ENCODE measurements around the gene TSPAN14. TPM values are rescaled to one million over a fixed set of nuclear protein-coding genes. Genes with fewer than 3 reads are reported as not detected.
"Not testable (repeated sequence)": the region's sequence is repeated elsewhere in the genome, so short reads cannot be mapped to it uniquely, and the experiment has no call there.

The TSPAN14 gene
- polyA plus RNA-seq, 4 donors = 7.4 to 69.4 (median 32.4) TPM

DNA sequence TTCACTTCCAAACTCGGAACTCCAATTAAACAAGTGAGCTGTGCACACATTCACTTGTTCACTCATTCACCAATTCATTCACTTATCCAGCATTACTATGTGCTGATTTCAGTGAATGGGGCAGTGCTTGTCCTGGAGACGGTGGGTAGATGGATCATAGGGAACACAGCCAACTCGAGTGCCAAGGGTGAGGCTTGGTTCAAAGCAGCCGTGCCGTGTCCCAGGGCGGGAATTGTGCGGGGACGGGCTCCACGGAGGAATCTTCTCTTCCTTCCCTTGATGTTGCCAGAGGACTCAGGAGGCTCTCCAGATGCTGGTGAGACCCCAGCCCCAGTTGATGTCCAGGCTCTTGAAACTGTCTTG, 86.5 kb downstream of the TSPAN14 start:
- Histone ChIP-seq H3K4me3 (ENCODE audit: low read depth in 1 of 3, low read length in 3 of 3) (peak overlapping the region in 1 of 3 donors; percentile 23), H3K4me1 (ENCODE audit: control insufficient read depth in 3 of 3, insufficient read depth in 2 of 3, low read depth in 1 of 3, low read length in 2 of 3) (peaks cover 0 to 2% (median 0%) of the 10 kb centered on the region in 3 donors), H3K9me3 (ENCODE audit: control insufficient read depth in 2 of 2, insufficient read depth in 1 of 2, low read depth in 1 of 2, low read length in 1 of 2) (no peaks in the 10 kb centered on the region), H3K36me3 (ENCODE audit: control insufficient read depth in 3 of 3, insufficient read depth in 2 of 3, low read depth in 1 of 3, low read length in 3 of 3) (no peaks in the 10 kb centered on the region), H3K27me3 (ENCODE audit: control insufficient read depth in 3 of 3, insufficient read depth in 3 of 3, low read length in 3 of 3) (no peaks in the 10 kb centered on the region), H3K27ac (ENCODE audit: low read depth in 1 of 3, low read length in 2 of 3) (peak overlapping the region in 1 of 3 donors; percentile 2)
- DNase-seq = no peak
- WGBS, 3 donors = 10 to 53% (median 35%) methylated on average over 9 of the region's 9 CpGs
- no peak for FAIRE-seq

DNA sequence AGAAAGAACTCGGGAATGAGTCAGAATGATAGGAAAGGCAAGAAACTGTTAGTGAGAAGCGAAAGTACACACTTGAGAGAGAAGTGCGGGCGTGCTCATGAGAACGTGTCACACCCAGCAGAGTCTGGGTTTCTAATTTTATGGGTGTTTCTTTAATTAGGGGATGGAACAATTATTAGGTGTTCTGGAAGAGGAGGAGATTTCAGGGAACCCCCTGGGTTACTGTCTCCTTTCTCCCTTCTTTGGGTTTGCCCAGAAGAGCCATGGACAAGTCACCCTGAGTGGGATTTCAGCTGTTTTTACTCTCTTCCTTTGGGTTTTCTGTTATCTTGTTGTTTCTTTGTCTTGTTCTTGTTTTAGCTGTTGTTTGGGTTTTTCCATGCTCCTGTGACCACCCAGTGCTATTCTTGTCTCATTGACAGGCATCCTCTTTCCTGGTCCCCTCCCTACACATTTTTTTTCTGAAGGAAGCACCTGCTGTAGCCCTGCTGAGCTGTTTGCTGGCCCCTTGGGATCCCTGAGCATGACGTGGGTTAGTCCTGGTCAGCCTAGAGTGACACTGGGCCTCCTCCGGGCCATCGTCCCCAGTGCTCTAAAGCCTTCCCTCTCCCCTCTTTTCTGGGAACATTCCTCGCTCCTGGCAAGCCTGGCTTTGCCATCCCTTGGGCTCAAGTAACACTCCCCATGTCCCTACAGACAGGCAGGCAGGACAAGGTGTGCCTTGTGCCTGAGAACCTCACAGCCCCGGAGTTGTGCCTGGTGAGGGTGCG, 87.1 kb downstream of the TSPAN14 start:
- 26 to 53% (median 48%) methylated on average over 11 of the region's 11 CpGs for WGBS, 3 donors
- Histone ChIP-seq H3K9me3 (ENCODE audit: control insufficient read depth in 2 of 2, insufficient read depth in 1 of 2, low read depth in 1 of 2, low read length in 1 of 2) (no peaks in the 10 kb centered on the region), H3K4me3 (ENCODE audit: low read depth in 1 of 3, low read length in 3 of 3) (peak overlapping the region in 1 of 3 donors; percentile 23), H3K4me1 (ENCODE audit: control insufficient read depth in 3 of 3, insufficient read depth in 2 of 3, low read depth in 1 of 3, low read length in 2 of 3) (no peaks in the 10 kb centered on the region), H3K36me3 (ENCODE audit: control insufficient read depth in 3 of 3, insufficient read depth in 2 of 3, low read depth in 1 of 3, low read length in 3 of 3) (no peaks in the 10 kb centered on the region), H3K27me3 (ENCODE audit: control insufficient read depth in 3 of 3, insufficient read depth in 3 of 3, low read length in 3 of 3) (no peaks in the 10 kb centered on the region), H3K27ac (ENCODE audit: low read depth in 1 of 3, low read length in 2 of 3) (peak overlapping the region in 1 of 3 donors; percentile 2)
- FAIRE-seq = no peak
- peak in 1 of 2 donors; percentile 47 for DNase-seq

DNA sequence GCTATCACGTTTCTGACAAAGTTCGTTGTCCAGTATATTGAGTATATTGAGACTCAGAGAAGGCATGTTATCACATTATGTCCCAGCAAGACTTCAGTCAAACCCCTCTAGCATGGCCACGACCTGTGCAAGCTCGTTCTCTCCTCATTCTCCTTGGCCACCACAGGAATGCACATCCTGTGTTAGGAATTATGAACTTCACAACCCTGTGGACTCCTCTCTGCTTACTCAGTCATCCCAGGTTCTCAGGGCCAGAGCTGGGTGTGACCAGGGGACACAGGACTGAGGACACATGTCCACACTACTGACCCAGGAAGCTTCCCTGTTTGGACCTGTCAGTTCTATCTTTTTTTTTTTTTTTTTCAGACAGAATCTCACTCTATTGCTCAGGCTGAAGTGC, 87.9 kb downstream of the TSPAN14 start:
- Histone ChIP-seq H3K27ac (ENCODE audit: low read depth in 1 of 3, low read length in 2 of 3) (no peak overlapping the region), H3K9me3 (ENCODE audit: control insufficient read depth in 2 of 2, insufficient read depth in 1 of 2, low read depth in 1 of 2, low read length in 1 of 2) (no peaks in the 10 kb centered on the region), H3K4me3 (ENCODE audit: low read depth in 1 of 3, low read length in 3 of 3) (no peak overlapping the region), H3K27me3 (ENCODE audit: control insufficient read depth in 3 of 3, insufficient read depth in 3 of 3, low read length in 3 of 3) (no peaks in the 10 kb centered on the region), H3K36me3 (ENCODE audit: control insufficient read depth in 3 of 3, insufficient read depth in 2 of 3, low read depth in 1 of 3, low read length in 3 of 3) (no peaks in the 10 kb centered on the region), H3K4me1 (ENCODE audit: control insufficient read depth in 3 of 3, insufficient read depth in 2 of 3, low read depth in 1 of 3, low read length in 2 of 3) (no peaks in the 10 kb centered on the region)
- WGBS, 3 donors = 78 to 91% (median 80%) methylated on average over 4 of the region's 4 CpGs
- DNase-seq (no peak), FAIRE-seq (no peak)

DNA sequence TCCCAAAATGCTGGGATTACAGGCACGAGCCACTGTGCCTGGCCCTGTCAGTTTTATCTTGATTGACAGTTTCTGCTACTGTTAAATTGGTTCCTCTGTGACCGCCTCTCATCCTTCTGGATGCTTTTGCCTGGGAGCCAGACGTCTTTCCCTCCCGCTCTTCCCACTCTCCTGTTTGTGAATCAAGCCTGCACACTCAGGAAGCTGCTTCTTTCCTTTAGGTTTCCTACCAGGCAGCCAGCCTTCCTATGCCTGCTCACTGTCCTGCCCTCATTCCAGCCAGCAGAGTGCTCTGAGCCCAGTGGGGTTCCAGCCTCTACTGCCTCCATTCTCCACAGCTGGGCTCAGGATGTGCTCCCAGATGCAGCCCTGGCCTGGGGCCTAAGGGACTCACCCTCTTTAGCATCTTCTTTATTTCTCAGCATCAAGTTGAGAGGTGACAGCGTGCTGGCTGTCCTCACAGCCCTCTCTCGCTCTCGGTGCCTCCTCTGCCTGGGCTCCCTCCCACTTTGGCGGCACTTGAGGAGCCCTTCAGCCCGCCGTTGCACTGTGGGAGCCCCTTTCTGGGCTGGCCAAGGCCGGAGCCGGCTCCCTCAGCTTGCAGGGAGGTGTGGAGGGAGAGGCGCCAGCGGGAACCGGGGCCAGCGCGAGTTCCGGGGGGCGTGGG, 88.7 kb downstream of the TSPAN14 start:
- no peaks in the 10 kb centered on the region for H3K27me3 ChIP-seq (ENCODE audit: control insufficient read depth in 3 of 3, insufficient read depth in 3 of 3, low read length in 3 of 3)
- 86 to 97% (median 94%) methylated on average over 13 to 19 of the region's 19 CpGs for WGBS, 3 donors
- no peaks in the 10 kb centered on the region for H3K4me1 ChIP-seq (ENCODE audit: control insufficient read depth in 3 of 3, insufficient read depth in 2 of 3, low read depth in 1 of 3, low read length in 2 of 3)
- H3K4me3 ChIP-seq (ENCODE audit: low read depth in 1 of 3, low read length in 3 of 3) = no peak overlapping the region
- no peaks in the 10 kb centered on the region for H3K9me3 ChIP-seq (ENCODE audit: control insufficient read depth in 2 of 2, insufficient read depth in 1 of 2, low read depth in 1 of 2, low read length in 1 of 2)
- DNase-seq (no peak), FAIRE-seq (no peak)
- H3K36me3 ChIP-seq (ENCODE audit: control insufficient read depth in 3 of 3, insufficient read depth in 2 of 3, low read depth in 1 of 3, low read length in 3 of 3) = no peaks in the 10 kb centered on the region
- H3K27ac ChIP-seq (ENCODE audit: low read depth in 1 of 3, low read length in 2 of 3) = no peak overlapping the region

DNA sequence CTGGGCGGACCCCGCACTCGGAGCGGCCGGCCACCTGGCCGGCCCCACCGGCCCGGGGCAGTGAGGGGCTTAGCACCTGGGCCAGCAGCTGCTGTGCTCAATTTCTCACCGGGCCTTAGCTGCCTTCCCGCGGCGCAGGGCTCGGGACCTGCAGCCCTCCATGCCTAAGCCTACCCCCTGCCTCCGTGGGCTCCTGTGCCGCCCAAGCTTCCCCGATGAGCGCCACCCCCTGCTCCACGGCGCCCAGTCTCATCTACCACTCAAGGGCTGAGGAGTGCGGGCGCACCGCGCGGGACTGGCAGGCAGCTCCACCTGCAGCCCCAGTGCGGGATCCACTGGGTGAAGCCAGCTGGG, 89.2 kb downstream of the TSPAN14 start:
- DNase-seq; FAIRE-seq; H3K27ac ChIP-seq (ENCODE audit: low read depth in 1 of 3, low read length in 2 of 3); H3K9me3 ChIP-seq (ENCODE audit: control insufficient read depth in 2 of 2, insufficient read depth in 1 of 2, low read depth in 1 of 2, low read length in 1 of 2); H3K4me3 ChIP-seq (ENCODE audit: low read depth in 1 of 3, low read length in 3 of 3); H3K4me1 ChIP-seq (ENCODE audit: control insufficient read depth in 3 of 3, insufficient read depth in 2 of 3, low read depth in 1 of 3, low read length in 2 of 3); H3K27me3 ChIP-seq (ENCODE audit: control insufficient read depth in 3 of 3, insufficient read depth in 3 of 3, low read length in 3 of 3); H3K36me3 ChIP-seq (ENCODE audit: control insufficient read depth in 3 of 3, insufficient read depth in 2 of 3, low read depth in 1 of 3, low read length in 3 of 3): not testable (repeated sequence)
- WGBS, 3 donors = 94 to 98% (median 97%) methylated on average over 14 to 25 of the region's 25 CpGs

DNA sequence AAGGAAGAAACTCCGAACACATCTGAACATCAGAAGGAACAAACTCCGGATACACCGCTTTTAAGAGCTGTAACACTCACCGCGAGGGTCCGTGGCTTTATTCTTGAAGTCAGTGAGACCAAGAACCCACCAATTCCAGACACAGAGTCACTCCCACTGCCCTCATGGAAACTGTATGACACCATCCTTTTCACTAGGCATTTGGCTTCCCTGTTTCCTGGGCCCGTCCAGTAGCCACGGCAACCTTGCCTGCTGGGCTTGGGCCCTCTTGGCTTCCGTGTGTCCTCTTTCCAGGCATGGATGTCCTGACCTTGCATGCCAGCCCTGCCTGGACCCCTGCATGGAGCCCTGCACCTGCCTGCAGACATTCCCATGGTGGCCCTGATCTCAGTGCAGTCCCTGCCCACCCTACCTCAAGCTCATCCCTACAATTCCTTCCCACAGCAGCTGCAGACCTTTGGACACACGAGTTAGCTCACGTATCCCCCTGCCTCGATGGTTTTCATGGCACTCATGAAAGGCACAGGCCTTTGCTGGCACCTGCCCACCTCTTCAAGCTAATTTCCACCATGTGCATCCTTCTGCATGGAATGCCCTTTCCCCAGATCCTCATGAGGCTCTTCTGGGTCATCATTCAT, 90.3 kb downstream of the TSPAN14 start:
- FAIRE-seq = no peak
- Histone ChIP-seq H3K4me1 (ENCODE audit: control insufficient read depth in 3 of 3, insufficient read depth in 2 of 3, low read depth in 1 of 3, low read length in 2 of 3) (no peaks in the 10 kb centered on the region), H3K27ac (ENCODE audit: low read depth in 1 of 3, low read length in 2 of 3) (no peak overlapping the region), H3K27me3 (ENCODE audit: control insufficient read depth in 3 of 3, insufficient read depth in 3 of 3, low read length in 3 of 3) (peaks cover 0 to 2% (median 0%) of the 10 kb centered on the region in 3 donors), H3K9me3 (ENCODE audit: control insufficient read depth in 2 of 2, insufficient read depth in 1 of 2, low read depth in 1 of 2, low read length in 1 of 2) (no peaks in the 10 kb centered on the region), H3K36me3 (ENCODE audit: control insufficient read depth in 3 of 3, insufficient read depth in 2 of 3, low read depth in 1 of 3, low read length in 3 of 3) (no peaks in the 10 kb centered on the region), H3K4me3 (ENCODE audit: low read depth in 1 of 3, low read length in 3 of 3) (no peak overlapping the region)
- WGBS, 3 donors = 91 to 95% (median 94%) methylated on average over 12 of the region's 12 CpGs
- no peak for DNase-seq

DNA sequence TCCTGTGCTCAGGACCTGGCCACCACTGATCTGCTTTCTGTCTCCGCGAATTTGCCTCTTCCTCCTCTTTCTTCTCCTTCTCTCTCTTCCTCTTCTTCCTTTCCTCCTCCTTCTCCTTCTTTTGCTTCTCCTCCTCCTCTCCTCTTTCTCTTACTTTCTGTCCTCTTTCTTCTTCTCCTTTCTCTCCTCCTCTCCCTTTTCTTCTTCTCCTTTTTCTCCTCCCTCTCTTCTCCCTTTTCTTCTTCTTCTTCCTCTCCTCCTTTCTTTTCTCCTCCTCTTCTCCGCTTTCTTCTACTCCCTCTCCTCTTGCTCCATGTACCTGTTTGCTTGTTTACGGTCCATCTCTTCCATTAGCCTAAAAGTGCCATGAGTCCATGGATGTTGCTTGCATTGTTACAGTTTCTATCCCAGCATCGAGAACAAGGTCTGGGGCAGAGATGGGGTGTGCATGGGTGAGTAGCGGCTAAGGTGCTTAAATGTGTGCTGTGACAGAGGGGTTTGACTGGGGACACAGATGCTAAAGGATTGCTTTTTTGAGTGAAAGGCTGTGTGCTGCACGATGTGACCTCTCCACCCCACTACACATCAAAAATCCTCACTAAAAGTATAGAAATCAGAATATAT, 91.3 kb downstream of the TSPAN14 start:
- Histone ChIP-seq H3K9me3 (ENCODE audit: control insufficient read depth in 2 of 2, insufficient read depth in 1 of 2, low read depth in 1 of 2, low read length in 1 of 2) (no peaks in the 10 kb centered on the region), H3K4me3 (ENCODE audit: low read depth in 1 of 3, low read length in 3 of 3) (no peak overlapping the region), H3K36me3 (ENCODE audit: control insufficient read depth in 3 of 3, insufficient read depth in 2 of 3, low read depth in 1 of 3, low read length in 3 of 3) (no peaks in the 10 kb centered on the region), H3K27ac (ENCODE audit: low read depth in 1 of 3, low read length in 2 of 3) (no peak overlapping the region), H3K27me3 (ENCODE audit: control insufficient read depth in 3 of 3, insufficient read depth in 3 of 3, low read length in 3 of 3) (peaks cover 0 to 2% (median 0%) of the 10 kb centered on the region in 3 donors), H3K4me1 (ENCODE audit: control insufficient read depth in 3 of 3, insufficient read depth in 2 of 3, low read depth in 1 of 3, low read length in 2 of 3) (no peaks in the 10 kb centered on the region)
- DNase-seq (no peak), FAIRE-seq (no peak)
- WGBS, 3 donors = 88 to 91% (median 89%) methylated on average over 7 of the region's 7 CpGs

DNA sequence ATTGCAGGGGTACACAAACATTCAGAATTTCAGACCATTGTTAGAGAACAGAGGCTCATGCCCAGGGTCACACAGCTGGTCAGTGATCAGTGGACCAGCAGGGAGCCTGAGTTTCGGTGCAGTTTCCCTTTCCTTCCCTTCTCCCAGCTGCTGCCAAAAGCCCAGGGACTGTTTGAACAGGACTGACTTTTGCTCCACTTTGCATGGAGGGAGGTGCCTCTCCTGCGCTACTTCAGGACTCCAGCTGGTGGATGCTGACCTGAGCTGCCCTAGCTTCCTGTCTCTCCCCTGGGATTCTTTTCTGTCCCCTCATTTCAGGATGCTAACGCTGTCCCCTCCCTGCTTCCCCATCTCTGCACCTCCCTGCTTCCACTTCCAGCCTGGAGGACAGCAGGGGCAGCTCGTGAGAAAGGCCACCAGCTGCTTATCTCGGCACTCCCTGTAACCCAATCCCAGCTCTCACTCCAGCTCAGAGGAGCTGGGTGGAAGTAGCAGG, 98.1 kb downstream of the TSPAN14 start:
- Histone ChIP-seq H3K9me3 (ENCODE audit: control insufficient read depth in 2 of 2, insufficient read depth in 1 of 2, low read depth in 1 of 2, low read length in 1 of 2) (no peaks in the 10 kb centered on the region), H3K4me3 (ENCODE audit: low read depth in 1 of 3, low read length in 3 of 3) (no peak overlapping the region), H3K27me3 (ENCODE audit: control insufficient read depth in 3 of 3, insufficient read depth in 3 of 3, low read length in 3 of 3) (peaks cover 0 to 2% (median 0%) of the 10 kb centered on the region in 3 donors), H3K4me1 (ENCODE audit: control insufficient read depth in 3 of 3, insufficient read depth in 2 of 3, low read depth in 1 of 3, low read length in 2 of 3) (no peaks in the 10 kb centered on the region), H3K27ac (ENCODE audit: low read depth in 1 of 3, low read length in 2 of 3) (no peak overlapping the region), H3K36me3 (ENCODE audit: control insufficient read depth in 3 of 3, insufficient read depth in 2 of 3, low read depth in 1 of 3, low read length in 3 of 3) (no peaks in the 10 kb centered on the region)
- FAIRE-seq (no peak), DNase-seq (peak; percentile 53 to 65)
- WGBS, 3 donors = 10 to 30% (median 16%) methylated on average over 5 of the region's 5 CpGs

All from small intestine (tissue), 7 donors.